NCI-H510A treated with DMSO at 0.1 percent for 48 hours (cell line): Measurements from ENCODE around the gene TRIM9.

ENCODE experiments used
- DNase-seq: peaks from one replicate; lab custom pipeline; 2025; lab: John Stamatoyannopoulos, UW

Gene TRIM9

DNA sequence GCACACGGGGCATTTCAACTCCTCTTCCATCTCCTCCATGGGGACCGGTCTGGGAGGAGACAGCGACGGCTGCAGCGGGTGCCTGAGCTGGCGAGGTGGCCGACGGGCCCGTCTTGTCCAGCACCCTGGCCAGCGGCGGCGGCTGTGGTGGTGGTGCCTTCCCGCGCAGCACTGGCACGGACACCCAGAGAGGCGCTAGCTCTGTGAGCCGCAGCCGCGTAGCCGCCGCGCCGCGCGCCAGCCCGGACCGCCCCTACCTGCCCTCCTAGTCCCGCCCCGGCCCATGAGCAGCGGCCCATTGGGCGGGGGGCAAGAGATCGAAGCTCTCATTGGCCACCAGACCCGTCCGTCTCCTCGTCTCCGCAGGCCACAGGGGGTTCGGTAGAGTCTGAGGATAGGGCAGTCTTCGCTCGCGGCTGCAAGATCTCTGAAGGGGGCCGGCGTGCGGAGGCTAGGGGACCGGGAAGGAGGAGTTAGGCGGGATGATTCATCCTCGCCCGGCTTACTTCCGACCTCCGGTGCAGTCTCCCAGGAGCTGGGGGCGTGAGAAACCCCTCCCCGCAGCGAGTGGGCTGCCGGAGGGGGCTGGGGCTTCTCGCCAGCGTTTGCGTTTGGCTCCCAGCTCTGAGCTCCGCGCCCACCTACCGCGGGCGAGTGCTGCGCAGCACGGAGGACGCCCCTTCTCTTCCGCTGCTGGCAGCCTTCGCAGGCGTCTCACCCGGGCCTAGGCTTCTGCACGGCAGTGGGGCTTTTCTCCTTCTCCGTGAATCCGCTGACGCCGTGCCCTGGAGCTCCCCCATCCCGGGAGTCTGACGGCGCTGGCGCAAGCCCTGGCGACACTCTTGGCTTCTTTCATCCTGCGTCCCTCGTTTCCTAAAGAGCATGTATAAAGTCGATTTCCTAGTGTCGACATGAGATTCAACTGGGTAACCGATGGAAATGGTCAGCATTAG lies at the start of gene TRIM9:
Gene TRIM9, minus strand, starts transcription at position 205 of the 953 bp plus-strand sequence. Its CDS starts 166 bp downstream, at position 39.
- DNase-seq: peak; percentile 98

DNA sequence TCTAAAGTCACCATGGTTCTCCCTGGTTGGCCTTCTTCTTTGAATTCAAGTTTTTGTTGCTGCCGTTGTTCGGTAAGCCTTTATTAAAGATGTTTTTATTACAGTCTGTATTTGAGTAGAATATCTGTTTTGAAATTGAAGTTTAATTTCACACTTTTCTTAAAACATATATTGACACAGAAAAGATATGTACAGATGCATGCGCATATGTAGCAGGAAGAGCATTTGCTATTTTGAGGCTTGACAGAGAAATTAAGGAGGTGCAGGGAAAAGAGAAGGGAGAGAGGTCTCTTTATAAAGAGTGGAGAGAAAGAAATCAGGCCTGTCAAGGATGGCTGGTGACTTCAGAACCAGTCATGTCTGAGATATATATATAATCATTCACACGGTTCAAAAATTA lies 46.0 kb upstream of the TRIM9 start:
- no peak for DNase-seq

DNA sequence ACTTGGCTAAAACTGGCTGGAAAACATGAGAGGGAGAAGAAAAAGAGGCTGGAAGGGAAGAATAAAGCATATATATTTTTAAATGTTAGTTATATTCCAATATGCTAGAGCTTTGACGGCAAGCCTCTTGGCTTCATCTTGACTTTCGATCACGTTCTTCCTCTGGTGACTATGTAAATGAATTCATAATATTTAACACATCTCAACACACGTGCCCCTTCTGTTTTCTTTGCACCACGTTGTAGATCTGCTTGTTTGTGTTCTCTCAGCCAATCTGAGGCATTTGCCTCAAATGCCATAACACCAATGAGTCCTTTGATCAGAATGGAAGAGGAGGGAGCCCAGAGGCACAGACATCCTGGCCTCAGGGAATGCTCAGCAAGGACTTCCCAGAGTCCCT lies 45.4 kb upstream of the TRIM9 start:
- DNase-seq: no peak

DNA sequence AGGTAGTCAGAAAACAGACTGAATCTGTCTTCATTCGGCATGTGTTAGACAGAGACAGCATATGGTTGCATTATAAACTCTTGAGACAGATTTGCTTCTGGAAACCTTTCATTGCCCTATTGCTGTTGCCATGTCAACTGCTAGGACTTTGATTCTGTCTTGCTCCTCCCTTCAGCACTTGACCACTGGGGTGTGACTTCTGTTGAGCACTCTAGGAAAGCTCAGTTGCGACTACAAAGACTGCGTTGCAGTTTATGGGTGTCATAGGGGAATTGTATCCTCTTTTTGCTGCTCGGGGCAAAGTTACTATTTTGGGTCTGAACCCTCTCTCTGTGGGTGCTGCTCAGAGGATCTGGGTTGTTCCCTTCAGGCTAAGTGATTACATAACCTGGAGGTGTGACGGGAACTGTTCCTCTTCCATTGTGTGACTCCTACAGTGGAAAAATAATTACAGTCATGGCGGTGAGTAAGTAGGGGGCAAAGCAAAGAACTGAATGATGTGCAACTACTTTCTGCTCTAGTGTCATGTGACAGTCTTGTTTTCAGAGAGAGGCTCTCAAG lies 44.3 kb upstream of the TRIM9 start:
- DNase-seq: no peak

DNA sequence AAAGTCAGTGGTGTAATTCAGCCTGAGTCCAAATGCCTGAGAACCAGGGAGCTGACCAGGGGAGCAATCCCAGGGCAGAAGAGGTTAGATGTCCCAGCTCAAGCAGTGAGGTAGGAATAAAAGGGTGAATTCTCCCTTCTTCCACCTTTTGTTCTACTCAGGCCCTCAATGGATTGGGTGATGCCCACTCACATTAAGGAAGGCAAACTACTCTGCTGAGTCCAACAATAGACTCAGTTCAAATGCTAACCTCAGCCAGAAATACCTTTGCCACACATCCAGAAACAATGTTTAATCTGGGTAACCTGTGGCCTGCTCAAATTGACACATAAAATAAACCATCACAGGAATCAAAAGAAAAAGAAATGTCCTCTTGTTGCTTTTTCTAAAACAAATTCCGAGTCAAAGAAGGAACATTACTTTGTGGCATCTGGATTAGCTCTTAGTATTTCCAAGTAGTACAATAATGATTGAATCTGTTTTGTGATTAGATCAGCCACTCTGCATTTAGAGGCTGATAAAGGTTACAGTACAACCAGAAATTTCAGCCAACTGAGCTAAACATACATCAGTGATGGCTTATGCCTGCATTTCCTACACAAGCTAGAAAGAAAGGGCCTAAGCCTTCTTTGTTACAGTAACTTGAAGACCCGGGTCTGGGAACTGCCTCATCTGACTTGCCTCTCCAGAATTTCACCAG lies 43.6 kb upstream of the TRIM9 start:
- no peak for DNase-seq

DNA sequence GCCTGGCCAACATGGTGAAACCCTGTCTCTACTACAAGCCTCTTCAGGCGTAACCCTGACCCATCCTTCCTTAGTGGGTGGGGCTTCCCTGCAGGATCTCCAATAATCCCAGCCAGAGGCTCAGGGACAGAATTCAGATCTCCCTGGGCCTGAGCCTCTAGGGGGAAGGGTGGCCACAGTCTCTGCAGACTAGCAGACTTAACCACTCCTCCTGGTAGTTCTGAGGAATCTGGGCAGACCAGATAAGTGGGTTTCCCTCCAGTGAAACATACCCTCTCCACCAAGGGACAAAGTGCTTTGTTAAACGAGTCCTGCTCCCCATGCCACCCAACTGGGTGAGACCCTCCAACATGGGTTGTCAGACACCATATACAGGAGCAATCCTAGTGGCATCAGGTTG lies 36.6 kb upstream of the TRIM9 start:
- DNase-seq: no peak

DNA sequence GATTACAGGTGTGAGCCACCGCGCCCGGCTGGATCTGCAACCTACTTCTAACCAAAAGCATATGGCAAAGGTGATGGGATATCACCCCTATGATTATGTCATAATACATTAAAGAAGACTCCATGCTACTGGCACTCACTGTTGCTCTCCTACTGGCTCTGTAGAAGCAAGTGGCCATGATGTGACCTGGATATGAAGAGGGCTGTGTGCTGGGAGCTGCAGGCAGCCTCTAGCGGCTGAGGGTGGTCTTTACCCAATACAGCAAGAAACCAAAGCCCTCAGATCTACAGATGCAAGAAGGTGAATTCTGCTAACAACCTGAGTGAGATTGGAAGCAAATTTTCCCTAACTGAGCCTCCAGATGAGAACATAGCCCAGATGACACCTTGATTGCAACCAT lies 34.2 kb upstream of the TRIM9 start:
- no peak for DNase-seq

DNA sequence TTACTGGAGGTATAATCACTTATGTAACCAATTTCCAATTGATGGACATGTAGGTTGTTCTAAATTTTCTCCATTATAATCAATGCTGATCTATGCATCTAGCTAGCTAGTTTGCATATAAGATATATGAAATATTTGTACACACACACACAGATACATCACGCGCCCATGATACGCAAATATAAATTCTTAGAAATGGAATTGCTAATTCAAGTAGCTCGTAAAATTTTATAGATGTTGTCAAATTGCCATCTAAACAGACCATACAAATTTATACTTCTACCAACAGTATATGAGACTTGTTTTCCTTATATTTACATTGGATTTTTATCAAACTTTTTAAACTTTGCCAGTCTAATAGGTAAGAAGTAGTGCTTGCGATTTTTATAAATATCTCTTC lies 29.1 kb upstream of the TRIM9 start:
- DNase-seq: no peak

DNA sequence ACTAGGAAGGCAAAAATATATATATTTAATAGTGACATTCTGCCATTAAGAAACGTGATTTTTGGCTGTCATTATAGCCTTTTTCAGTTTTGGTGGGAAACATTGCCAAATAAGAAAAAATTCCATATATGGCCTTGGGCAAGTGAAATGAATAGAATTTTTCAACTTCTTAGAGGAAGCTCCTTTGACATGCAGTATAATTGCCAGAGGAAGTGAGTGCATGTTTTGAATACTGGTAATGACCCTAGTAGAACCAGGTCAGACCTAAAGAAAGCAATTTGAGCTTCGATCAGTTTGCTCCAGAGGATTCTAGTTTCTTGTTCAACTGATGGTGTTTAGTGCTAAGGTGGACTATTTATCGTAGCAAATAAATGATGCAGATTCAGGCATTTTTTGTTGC lies 26.2 kb upstream of the TRIM9 start:
- no peak for DNase-seq

DNA sequence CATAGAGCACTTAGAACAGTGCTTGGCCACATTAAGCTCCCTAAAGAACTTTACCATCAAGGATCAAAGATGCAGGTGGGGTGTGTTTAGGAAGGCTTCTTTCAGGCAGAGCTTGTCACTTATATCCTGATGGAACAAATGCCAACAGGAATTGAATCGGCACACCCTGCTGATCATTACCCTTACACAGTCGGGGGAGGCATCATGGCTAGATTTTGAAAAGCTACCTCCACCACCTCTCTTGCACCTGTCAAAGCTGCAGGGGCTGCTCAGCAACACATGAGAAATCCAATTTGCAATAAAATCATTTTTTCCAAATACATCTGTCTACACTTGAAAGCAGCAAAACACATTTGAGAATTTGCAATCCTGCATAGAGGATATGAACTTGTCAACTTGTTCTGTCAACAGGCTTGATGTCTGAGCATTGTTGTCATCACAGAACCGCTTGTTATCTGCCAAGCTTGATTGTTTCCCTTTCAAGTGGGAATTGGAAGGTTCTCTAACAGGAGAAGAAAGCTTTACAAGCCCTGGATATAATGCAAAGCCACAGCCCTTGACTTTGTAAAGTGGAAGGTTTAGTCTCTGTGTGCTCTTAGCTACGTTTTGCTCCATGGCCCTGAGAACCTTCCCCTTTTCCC lies 24.6 kb upstream of the TRIM9 start:
- DNase-seq: peak; percentile 20

DNA sequence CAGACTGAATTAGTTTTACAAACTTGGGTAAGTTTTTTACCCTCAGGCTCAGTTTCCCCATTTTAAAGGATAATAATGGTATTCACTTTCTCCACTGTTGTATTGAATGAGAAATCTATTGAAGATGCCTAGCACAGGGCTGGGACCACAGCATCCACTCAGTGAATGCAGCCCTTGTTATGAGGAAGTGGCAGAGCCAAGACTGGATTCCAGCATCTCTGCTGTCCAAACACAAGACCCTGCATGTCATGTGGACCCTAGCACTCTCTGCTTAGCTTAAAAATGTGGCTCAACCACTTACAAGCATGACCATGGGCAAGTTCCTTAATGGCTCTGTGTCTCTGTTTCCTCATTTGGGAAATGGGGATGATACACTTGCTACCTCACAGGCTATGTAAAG lies 24.1 kb upstream of the TRIM9 start:
- DNase-seq: no peak

DNA sequence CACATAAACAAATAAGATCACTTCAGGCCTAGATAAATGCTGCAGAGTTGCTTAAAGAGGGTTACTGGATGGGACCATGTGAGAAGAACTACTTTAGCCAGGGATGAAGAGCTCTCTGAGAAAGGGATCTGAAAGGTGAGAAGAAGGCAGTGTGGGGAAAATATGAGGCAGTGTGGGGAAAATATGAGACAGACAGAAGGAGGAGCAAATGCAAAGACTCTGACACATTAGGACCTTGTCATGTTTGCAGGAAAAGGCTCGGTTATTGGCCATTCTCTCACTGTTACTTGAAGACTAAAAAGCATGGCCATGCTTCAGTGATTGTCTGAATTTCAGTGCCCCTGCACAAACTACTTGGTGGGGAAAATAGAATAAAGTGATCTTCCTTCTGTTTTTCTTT lies 22.7 kb upstream of the TRIM9 start:
- DNase-seq: no peak

DNA sequence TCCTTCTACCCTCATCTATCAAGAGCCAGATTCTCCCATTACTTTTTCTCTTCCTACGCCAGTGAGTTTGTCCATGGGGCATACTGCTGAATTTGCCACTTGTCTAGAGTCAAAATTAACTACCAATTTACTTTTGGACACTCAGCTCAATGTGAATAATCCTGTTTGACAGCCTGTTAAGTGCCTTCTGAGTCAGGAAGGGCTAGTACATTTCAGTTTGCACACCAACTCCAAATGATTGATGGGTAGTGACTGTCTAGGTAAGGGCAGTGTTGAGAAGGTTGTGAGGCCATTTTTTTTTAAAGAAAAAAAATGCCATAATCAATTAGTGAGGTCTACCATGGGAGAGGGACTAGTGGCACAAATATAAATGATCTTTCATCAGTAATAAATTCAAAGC lies 21.8 kb upstream of the TRIM9 start:
- DNase-seq: peak; percentile 64

DNA sequence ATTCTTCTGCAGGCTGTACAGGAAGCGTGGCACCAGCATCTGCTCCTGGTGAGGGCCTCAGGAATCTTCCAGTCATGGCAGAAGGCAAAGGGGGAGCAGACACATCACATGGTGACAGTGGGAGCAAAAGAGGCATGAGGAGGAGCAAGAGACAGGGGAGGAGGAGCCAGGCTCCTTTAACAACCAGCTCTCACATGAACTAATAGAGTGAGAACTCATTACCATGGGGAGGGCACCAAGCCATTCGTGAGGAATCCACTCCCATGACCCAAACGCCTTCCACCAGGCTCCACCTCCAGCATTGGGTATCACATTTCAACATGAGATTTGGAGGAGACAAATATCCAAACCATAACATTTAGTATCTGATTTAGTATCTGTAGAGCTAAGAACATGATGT lies 14.7 kb upstream of the TRIM9 start:
- no peak for DNase-seq

DNA sequence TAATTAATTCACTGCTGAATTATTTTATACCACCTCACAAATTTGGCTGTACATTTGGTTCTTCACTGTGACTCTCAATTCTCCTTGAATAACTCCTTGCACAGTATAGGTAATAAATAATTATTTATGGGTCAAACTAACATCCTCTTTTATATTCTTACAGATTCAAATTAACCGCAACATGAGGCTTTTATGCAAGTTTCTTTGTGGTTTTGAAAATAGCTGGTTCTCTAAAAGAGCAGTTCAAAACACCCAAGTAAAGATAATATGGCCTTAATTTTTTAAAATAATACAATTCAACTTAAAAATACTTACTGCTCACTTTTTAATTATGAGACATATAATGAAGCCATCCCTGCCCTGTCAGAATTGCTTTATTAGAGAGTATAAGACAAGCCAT lies 12.9 kb upstream of the TRIM9 start:
- DNase-seq: no peak

DNA sequence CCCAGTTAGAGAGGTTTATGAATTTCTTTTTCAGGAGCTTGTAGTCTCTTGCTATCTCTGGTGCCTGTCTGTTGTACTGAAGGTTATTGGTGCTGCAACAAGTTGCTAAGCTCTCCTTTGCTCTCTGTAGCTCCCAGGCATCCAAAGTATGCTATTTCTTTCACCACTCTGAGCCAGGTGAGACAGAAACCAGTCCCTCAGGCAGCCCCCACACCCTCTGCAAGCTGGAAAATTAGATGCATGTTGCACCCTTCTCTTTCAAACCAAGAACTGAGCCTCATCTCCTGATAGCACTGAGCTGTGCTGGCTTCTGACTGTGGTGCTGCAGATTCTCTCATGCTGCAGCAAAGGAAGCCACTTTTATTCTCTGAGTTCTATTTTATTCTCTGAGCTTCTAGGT lies 9.6 kb upstream of the TRIM9 start:
- no peak for DNase-seq

DNA sequence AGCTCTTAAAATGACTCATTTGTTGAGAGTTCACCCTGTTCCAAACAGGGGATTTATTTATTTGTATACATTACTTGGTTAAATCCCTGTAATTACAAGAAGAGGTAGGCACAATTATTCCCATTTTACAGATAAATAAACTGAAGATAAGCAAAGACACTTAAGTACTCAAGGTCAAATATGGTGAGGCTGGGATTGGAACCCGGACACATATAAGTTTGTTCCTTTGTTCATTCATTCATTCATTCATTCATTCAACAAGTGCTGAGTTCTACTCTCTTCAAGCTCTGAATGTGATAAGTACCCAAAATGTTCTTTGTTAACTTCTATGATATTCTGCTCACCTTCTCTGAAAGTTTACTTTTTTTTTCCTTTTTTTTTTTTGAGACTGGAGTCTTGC lies 2.4 kb upstream of the TRIM9 start:
- no peak for DNase-seq

DNA sequence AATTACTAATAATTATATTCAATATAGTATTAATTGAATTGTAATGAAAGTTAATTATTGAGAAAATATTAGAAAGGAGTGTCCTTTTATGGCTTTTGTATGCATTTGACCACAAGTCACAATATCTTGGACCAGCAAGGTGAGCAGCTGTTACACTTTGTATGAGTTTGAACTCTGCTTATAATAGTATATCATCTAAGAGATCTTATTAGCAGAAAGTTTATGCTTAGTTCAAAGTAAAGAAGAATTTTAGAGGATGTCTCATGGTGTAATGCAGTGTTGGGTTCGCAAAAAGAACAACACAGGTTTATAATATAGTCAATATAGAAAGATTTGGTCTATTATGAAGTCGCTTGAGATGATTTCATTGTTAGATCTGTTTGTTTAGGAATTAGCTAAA lies 2.0 kb upstream of the TRIM9 start:
- no peak for DNase-seq

DNA sequence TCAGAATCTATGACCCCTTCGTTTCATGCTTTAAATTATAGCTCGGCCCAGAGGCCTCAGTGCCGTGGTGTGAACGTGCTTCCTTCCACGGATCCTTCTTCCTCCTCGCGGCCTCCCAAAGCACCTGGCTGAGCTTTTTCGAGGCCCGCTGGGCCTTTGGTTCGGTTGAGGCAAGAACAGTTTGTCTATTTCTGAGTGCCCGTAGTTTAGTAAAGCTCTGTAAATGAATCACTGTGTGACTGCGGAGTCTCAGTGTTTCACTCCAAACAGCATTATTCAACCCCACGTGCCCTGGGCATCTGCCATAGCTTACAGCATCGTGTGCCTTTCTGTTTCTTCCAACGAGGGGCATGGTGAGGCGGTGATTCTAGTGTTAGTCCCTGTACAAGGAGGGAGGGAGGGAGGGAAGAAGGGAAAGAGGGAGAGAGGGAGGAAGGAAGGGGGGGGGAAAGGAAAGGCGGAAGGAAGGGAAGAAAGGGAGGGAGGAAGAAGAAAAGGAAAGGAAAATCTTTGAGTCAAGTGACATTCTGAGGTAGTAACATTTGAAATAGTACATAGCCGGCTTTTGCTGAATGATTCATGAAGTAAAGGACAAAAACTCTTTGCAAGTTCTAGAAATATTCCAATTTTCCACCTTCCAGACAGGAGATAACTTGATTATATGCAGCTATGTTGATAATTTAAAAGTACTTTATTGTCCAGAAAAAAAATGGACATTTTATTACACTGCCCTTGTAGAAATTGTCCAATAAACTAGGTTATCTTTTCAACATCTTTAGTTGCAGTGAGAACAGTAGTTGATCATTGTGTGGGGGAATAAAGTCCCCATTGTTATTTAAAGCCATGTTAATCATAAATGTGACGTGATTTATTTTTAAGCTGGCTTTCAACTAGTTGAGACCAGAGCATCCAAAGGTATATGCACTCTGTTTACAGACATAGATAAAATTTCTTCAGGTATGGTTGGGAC lies 1.2 kb upstream of the TRIM9 start:
- DNase-seq: peak; percentile 28

DNA sequence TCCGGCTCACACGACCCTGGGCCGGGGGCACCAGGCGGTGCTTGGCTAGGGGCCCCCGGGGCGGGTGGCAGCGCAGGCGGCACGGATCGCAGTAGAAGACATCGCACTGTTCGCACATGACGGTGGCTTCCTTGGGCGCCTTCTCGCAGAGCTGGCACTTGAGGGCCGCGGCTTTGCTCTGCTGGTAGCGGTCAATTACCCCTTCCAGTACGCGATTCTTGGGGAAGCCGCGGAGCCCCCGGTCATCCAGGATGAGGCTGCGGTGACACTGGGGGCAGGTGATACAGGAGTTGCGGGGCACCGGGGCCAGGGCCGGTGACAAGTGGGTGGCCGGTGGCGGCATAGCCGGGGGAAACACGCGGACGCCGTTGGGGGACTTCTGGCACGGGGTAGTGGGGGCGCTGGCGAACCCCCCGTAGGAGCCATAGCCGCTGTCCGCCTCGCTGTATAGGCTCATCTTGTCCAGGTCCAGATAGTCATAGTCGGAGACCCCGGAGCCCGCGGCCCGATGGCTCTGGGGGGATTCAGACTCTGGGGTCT lies 553 bp downstream of the TRIM9 start:
- DNase-seq: peak; percentile 16
